ENCODE results near the gene SLC38A1.

The SLC38A1 gene

GRCh38 chr12:46145881-46146280 is 123.0 kb downstream of the SLC38A1 start:
- TF ChIP-seq, protein P1, sequence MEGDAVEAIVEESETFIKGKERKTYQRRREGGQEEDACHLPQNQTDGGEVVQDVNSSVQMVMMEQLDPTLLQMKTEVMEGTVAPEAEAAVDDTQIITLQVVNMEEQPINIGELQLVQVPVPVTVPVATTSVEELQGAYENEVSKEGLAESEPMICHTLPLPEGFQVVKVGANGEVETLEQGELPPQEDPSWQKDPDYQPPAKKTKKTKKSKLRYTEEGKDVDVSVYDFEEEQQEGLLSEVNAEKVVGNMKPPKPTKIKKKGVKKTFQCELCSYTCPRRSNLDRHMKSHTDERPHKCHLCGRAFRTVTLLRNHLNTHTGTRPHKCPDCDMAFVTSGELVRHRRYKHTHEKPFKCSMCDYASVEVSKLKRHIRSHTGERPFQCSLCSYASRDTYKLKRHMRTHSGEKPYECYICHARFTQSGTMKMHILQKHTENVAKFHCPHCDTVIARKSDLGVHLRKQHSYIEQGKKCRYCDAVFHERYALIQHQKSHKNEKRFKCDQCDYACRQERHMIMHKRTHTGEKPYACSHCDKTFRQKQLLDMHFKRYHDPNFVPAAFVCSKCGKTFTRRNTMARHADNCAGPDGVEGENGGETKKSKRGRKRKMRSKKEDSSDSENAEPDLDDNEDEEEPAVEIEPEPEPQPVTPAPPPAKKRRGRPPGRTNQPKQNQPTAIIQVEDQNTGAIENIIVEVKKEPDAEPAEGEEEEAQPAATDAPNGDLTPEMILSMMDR (IDR thresholded peaks at IDR 0.05; ENCODE audit: low read depth, low read length) = no peak
- no peak for DNase-seq (ENCODE audit: extremely low read depth, low read depth)

GRCh38 chr12:46144433-46144832 is 124.4 kb downstream of the SLC38A1 start:
- no peak for DNase-seq (ENCODE audit: extremely low read depth, low read depth)
- TF ChIP-seq, protein P1 (IDR thresholded peaks at IDR 0.05; ENCODE audit: low read depth, low read length) = no peak

DNA sequence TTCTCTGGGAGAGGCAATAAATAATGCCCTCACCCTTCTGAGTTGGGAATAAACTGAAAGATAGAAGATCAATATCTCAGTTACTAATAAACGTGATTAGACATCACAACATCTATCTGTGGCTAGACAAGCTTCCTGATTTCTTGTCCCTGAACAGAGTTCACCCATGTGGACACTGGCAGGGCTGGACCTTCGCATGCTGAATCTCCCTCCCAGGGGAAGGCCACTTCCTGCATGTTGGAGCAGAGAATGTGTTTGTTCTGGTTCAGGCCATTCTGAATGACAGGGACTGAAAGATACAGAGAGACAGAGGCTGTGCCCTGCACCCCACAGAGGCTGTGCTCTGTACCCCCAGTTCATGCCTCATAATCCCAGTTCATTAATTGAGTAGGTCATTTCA is 132.6 kb downstream of the SLC38A1 start:
- TF ChIP-seq, protein P1 (IDR thresholded peaks at IDR 0.05; ENCODE audit: low read depth, low read length) = no peak
- no peak for DNase-seq (ENCODE audit: extremely low read depth, low read depth)

GRCh38 chr12:46135750-46136149 is 133.1 kb downstream of the SLC38A1 start:
- DNase-seq (ENCODE audit: extremely low read depth, low read depth) = no peak
- TF ChIP-seq, protein P1 (IDR thresholded peaks at IDR 0.05; ENCODE audit: low read depth, low read length) = no peak

DNA sequence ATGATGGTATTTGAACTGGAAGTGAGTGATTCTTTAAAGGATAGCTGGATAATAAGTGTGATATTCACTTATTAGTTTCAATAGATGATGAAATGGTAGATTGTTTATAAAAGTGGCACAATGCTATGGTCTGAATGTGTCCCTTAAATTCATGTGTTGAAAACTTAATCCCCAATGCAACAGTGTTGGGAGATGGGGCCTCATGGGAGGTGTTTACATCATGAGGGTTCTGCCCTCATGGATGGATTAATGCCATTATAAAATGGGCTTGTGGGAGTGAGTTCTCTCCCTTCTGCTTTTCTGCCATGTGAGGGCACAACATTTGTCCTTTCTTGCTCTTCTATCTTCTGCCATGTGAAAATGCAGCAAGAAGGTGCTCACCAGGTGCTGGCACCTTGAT is 134.0 kb downstream of the SLC38A1 start:
- TF ChIP-seq, protein P1 (IDR thresholded peaks at IDR 0.05; ENCODE audit: low read depth, low read length) = no peak
- no peak for DNase-seq (ENCODE audit: extremely low read depth, low read depth)

- TF ChIP-seq, protein P1 (IDR thresholded peaks at IDR 0.05; ENCODE audit: low read depth, low read length) = no peak
- no peak for DNase-seq (ENCODE audit: extremely low read depth, low read depth)
These were observed 134.5 kb downstream of the SLC38A1 start for GRCh38 chr12:46134205-46134811.

DNA sequence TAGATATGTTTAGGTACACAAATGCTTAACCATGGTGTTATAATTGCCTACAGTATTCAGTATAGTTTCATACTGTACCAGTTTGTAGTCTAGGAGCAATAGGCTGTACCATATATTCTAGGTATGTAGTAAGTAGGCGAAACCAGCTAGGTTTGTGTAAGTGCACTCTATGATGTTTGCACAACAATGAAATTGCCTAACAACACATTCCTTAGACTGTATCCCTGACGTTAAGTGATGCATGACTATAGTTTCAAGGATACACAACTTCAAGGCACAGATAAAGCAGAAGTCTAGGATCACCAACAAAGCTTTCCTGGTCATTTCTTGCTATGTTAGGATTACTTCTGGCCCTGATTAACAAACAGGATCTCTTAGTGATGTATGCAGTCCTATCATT is 135.1 kb downstream of the SLC38A1 start:
- TF ChIP-seq, protein P1 (IDR thresholded peaks at IDR 0.05; ENCODE audit: low read depth, low read length) = no peak
- no peak for DNase-seq (ENCODE audit: extremely low read depth, low read depth)
